Mesenchymal stem cell (in vitro differentiated cells and primary cell): ENCODE measurements around the gene CCDC70.

Experiments used
- DNase-seq: peaks from one replicate; pipeline ENCODE4 v3.0.0-alpha.2; 2013
- H2AFZ ChIP-seq: one replicate; pipeline ENCODE4 v1.6.1; 2013; ENCODE audit warnings: low read depth, mild to moderate bottlenecking, control low read depth, inconsistent platforms, low read length, moderate library complexity
- H2AK5ac ChIP-seq: 2 replicates; pipeline ENCODE4 v1.6.1; 2013; ENCODE audit warnings: low read length, moderate library complexity, mild to moderate bottlenecking, inconsistent platforms; ENCODE audit not compliant: severe bottlenecking
- H2BK120ac ChIP-seq: one replicate; pipeline ENCODE4 v1.6.1; 2013; ENCODE audit warnings: low read depth, mild to moderate bottlenecking, inconsistent platforms, low read length, moderate library complexity
- H2BK12ac ChIP-seq, 2 experiments: one replicate each; pipeline ENCODE4 v1.6.1; 2013; ENCODE audit warnings: inconsistent platforms in 2 of 2, low read length in 2 of 2, mild to moderate bottlenecking in 2 of 2, moderate library complexity in 2 of 2, control low read depth in 1 of 2
- H2BK15ac ChIP-seq: one replicate; pipeline ENCODE4 v1.6.1; 2013; ENCODE audit warnings: mild to moderate bottlenecking, low read depth, inconsistent platforms; ENCODE audit not compliant: poor library complexity, severe bottlenecking
- H2BK5ac ChIP-seq: 2 replicates; pipeline ENCODE4 v1.6.1; 2013; ENCODE audit warnings: low read depth, mild to moderate bottlenecking, low read length, control low read depth, inconsistent platforms; ENCODE audit not compliant: poor library complexity, severe bottlenecking
- H3K14ac ChIP-seq, 2 experiments: one replicate each; pipeline ENCODE4 v1.6.1; 2013; ENCODE audit warnings: inconsistent platforms in 2 of 2, low read length in 2 of 2, control low read depth in 1 of 2, mild to moderate bottlenecking in 1 of 2, moderate library complexity in 1 of 2
- H3K18ac ChIP-seq, 2 experiments: one replicate each; pipeline ENCODE4 v1.6.1; 2013; ENCODE audit warnings: inconsistent platforms in 2 of 2, low read length in 2 of 2, control low read depth in 1 of 2, low read depth in 1 of 2, mild to moderate bottlenecking in 1 of 2
- H3K23ac ChIP-seq, 2 experiments: one replicate each; pipeline ENCODE4 v1.6.1; 2013; ENCODE audit warnings: inconsistent platforms in 2 of 2, low read length in 2 of 2, mild to moderate bottlenecking in 2 of 2, moderate library complexity in 2 of 2, control low read depth in 1 of 2
- H3K27ac ChIP-seq: 2 replicates; pipeline ENCODE4 v1.5.1; 2013; ENCODE audit warnings: mild to moderate bottlenecking, moderate library complexity, low read length, control low read depth, inconsistent platforms; ENCODE audit not compliant: poor library complexity, severe bottlenecking
- H3K27me3 ChIP-seq, 2 experiments: 2 replicates each; pipeline versions ENCODE4 v1.6.1 to v1.7.0; 2013; ENCODE audit warnings: low read length in 2 of 2, mild to moderate bottlenecking in 2 of 2, moderate library complexity in 2 of 2, control low read depth in 1 of 2, inconsistent platforms in 1 of 2; ENCODE audit not compliant: control insufficient read depth in 1 of 2, insufficient read depth in 1 of 2
- H3K36me3 ChIP-seq, 2 experiments: 2 replicates each; pipeline versions ENCODE4 v1.6.1 to v1.7.0; 2013; ENCODE audit warnings: low read length in 2 of 2, control low read depth in 1 of 2, inconsistent platforms in 1 of 2, low read depth in 1 of 2, mild to moderate bottlenecking in 1 of 2; ENCODE audit not compliant: insufficient read depth in 2 of 2, control insufficient read depth in 1 of 2
- H3K4ac ChIP-seq, 2 experiments: one replicate each; pipeline ENCODE4 v1.6.1; 2013; ENCODE audit warnings: inconsistent platforms in 2 of 2, low read length in 2 of 2, mild to moderate bottlenecking in 2 of 2, moderate library complexity in 2 of 2, control low read depth in 1 of 2, low read depth in 1 of 2
- H3K4me1 ChIP-seq: 2 replicates; pipeline ENCODE4 v1.6.1; 2013; ENCODE audit warnings: low read depth, low read length, control low read depth; ENCODE audit not compliant: control insufficient read depth, insufficient read depth
- H3K4me2 ChIP-seq: 2 replicates; pipeline ENCODE4 v1.6.1; 2013; ENCODE audit warnings: low read length, mild to moderate bottlenecking, inconsistent platforms; ENCODE audit not compliant: poor library complexity, severe bottlenecking
- H3K4me3 ChIP-seq, 2 experiments: 2 replicates each; pipeline versions ENCODE4 v1.5.1 to v1.7.0; 2013; ENCODE audit warnings: low read length in 2 of 2, mild to moderate bottlenecking in 2 of 2, control low read depth in 1 of 2, low read depth in 1 of 2; ENCODE audit not compliant: insufficient read depth in 1 of 2
- H3K79me1 ChIP-seq: replicated peaks from 2 replicates; pipeline ENCODE4 v1.6.1; 2013; ENCODE audit warnings: mild to moderate bottlenecking, control low read depth, low read length, inconsistent platforms; ENCODE audit not compliant: poor library complexity, severe bottlenecking
- H3K9ac ChIP-seq: 2 replicates; pipeline ENCODE4 v1.7.0; 2013; ENCODE audit warnings: mild to moderate bottlenecking, low read length, moderate library complexity
- H3K9me3 ChIP-seq: 2 replicates; pipeline ENCODE4 v1.7.0; 2013; ENCODE audit warnings: mild to moderate bottlenecking, low read length; ENCODE audit not compliant: control insufficient read depth
- H4K8ac ChIP-seq: one replicate; pipeline ENCODE4 v1.6.1; 2013; ENCODE audit warnings: inconsistent platforms, mild to moderate bottlenecking, low read length, moderate library complexity
- H4K91ac ChIP-seq: one replicate; pipeline ENCODE4 v1.6.1; 2013; ENCODE audit warnings: mild to moderate bottlenecking, low read length, inconsistent platforms
- WGBS: methylation state at CpG from one replicate; pipeline ENCODE4 v1.1.7; 2013; ENCODE audit warnings: mixed read lengths; 5-methylcytosine and 5-hydroxymethylcytosine counted together

The CCDC70 gene

GRCh38 chr13:51825681-51826254, 36.0 kb upstream of the CCDC70 start:
- Histone ChIP-seq H3K36me3 (no peaks in the 10 kb centered on the region), H3K27me3 (peaks cover 40 to 60% of the 10 kb centered on the region in 2 experiments), H2AK5ac (no peak overlapping the region), H3K4me1 (no peaks in the 10 kb centered on the region), H3K27ac (no peak overlapping the region), H3K18ac (no peak overlapping the region), H3K4ac (no peak overlapping the region), H3K4me2 (no peak overlapping the region), H2BK15ac (no peak overlapping the region), H3K79me1 (no peaks in the 10 kb centered on the region), H3K9ac (no peak overlapping the region), H3K9me3 (no peaks in the 10 kb centered on the region), H4K91ac (no peak overlapping the region), H2BK12ac (no peak overlapping the region), H2BK120ac (no peak overlapping the region), H2AFZ (no peak overlapping the region), H3K4me3 (no peak overlapping the region), H2BK5ac (no peak overlapping the region), H4K8ac (no peak overlapping the region), H3K14ac (no peak overlapping the region), H3K23ac (no peak overlapping the region)
- DNase-seq: no peak
- 94% methylated on average over 7 of the region's 10 CpGs for WGBS

DNA sequence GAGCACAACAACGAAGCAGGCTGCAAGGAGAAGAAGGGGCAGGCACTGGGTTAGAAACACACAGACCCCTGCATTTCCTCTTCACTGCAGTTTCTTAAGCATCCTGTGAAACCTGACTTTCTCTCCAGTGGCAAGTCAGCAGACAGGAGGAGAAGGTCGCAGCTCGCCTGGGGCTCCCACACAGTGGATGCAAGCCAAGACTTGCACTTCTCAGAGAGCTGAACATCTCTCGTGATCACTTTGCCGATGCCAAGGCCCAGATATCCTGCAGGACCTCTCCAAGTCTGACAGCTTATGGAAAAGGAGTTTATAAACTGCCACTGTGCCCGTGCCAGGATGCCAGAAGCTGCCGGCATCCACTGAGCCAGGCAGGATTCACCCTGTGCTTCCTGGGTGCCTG, 35.2 kb upstream of the CCDC70 start:
- Histone ChIP-seq H3K4me2 (no peak overlapping the region), H3K4me3 (no peak overlapping the region), H3K4ac (no peak overlapping the region), H3K23ac (no peak overlapping the region), H3K9ac (no peak overlapping the region), H3K27me3 (peaks cover 34 to 62% of the 10 kb centered on the region in 2 experiments), H4K91ac (no peak overlapping the region), H3K79me1 (no peaks in the 10 kb centered on the region), H3K36me3 (no peaks in the 10 kb centered on the region), H4K8ac (no peak overlapping the region), H3K14ac (no peak overlapping the region), H2BK15ac (no peak overlapping the region), H2BK12ac (no peak overlapping the region), H3K9me3 (no peaks in the 10 kb centered on the region), H3K27ac (no peak overlapping the region), H2BK120ac (no peak overlapping the region), H3K4me1 (no peaks in the 10 kb centered on the region), H2BK5ac (no peak overlapping the region), H2AFZ (no peak overlapping the region), H3K18ac (no peak overlapping the region), H2AK5ac (no peak overlapping the region)
- WGBS: 94% methylated on average over 7 of the region's 7 CpGs
- no peak for DNase-seq

DNA sequence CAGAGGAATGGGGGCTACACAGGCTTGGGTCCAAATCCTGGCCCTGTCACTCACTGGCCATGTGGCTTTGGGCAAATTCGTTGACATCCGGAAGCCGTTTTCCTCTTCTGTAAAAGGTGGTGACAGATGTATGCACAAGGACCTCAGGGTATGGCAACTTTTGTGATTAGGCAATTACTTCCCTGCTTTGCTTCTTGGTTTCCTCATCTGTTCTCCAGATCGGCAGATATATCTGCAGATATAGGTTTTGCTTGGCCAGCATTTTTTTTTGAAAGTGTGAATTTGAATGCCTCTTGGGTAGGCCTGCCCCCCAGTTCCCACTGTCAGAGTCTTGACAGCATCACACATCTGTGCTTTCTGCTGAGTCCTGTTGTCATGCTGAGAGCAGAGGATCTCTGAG, 34.5 kb upstream of the CCDC70 start:
- Histone ChIP-seq H3K27me3 (peaks cover 34 to 61% of the 10 kb centered on the region in 2 experiments), H2AK5ac (no peak overlapping the region), H3K18ac (no peak overlapping the region), H3K79me1 (no peaks in the 10 kb centered on the region), H2BK5ac (no peak overlapping the region), H4K8ac (no peak overlapping the region), H3K4me1 (no peaks in the 10 kb centered on the region), H3K23ac (no peak overlapping the region), H4K91ac (no peak overlapping the region), H3K4me3 (no peak overlapping the region), H3K9ac (no peak overlapping the region), H2BK12ac (no peak overlapping the region), H3K14ac (no peak overlapping the region), H2BK120ac (no peak overlapping the region), H3K9me3 (no peaks in the 10 kb centered on the region), H3K4ac (no peak overlapping the region), H3K27ac (no peak overlapping the region), H3K4me2 (no peak overlapping the region), H2BK15ac (no peak overlapping the region), H3K36me3 (no peaks in the 10 kb centered on the region), H2AFZ (no peak overlapping the region)
- no peak for DNase-seq
- WGBS: 97% methylated on average over 4 of the region's 4 CpGs

DNA sequence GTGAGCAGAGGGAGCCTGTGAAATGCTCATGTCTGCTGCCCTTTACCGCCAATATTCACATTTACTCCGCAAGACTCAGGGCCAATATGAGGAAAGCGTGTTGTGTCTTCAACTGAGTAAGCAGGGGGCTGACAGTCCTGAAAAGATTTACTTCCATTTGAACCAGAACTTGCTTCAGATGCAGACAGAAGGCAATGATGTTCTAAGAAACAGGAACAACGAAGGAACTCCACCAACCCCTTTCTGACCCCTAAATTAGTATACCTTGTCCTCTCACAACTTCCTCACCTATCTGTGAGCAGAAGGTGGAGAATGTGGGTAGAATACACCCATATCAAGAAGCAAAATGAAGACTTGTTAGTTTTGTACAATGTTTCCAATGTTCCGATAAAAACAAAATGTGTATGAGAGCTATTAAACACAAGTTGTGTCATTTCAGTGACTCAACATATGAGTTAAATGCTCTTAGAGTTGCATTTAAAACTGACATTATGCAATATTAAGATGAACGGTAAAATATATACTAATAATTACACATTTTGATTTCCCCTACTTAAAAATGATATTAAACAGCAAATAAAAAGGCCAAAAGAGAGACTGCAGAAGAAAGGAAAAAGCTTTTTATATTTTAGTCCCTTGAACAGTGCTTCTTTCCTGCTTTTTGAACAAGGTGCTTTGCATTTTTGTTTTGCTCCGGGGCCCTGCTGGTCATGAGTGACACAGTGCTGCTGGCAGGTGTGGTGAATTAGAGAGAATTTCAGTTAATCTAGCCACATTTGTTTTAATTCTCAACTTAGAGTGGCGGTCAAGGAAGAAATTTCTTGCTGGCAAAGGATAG, 32.8 kb upstream of the CCDC70 start:
- Histone ChIP-seq H3K14ac (no peak overlapping the region), H3K9ac (no peak overlapping the region), H3K27ac (no peak overlapping the region), H3K9me3 (no peaks in the 10 kb centered on the region), H2BK120ac (no peak overlapping the region), H2AK5ac (no peak overlapping the region), H2AFZ (no peak overlapping the region), H3K79me1 (no peaks in the 10 kb centered on the region), H2BK15ac (no peak overlapping the region), H3K18ac (no peak overlapping the region), H3K4me1 (no peaks in the 10 kb centered on the region), H3K4me2 (no peak overlapping the region), H2BK5ac (no peak overlapping the region), H4K8ac (no peak overlapping the region), H2BK12ac (no peak overlapping the region), H4K91ac (no peak overlapping the region), H3K4me3 (no peak overlapping the region), H3K36me3 (no peaks in the 10 kb centered on the region), H3K4ac (no peak overlapping the region), H3K23ac (no peak overlapping the region), H3K27me3 (peaks cover 44 to 70% of the 10 kb centered on the region in 2 experiments)
- DNase-seq: no peak
- WGBS: 94% methylated on average over 5 of the region's 8 CpGs
